ENCODE measurements around the gene NFAT5.
"Not testable (repeated sequence)": the region's sequence is repeated elsewhere in the genome, so short reads cannot be mapped to it uniquely, and the experiment has no call there.

Gene NFAT5

DNA sequence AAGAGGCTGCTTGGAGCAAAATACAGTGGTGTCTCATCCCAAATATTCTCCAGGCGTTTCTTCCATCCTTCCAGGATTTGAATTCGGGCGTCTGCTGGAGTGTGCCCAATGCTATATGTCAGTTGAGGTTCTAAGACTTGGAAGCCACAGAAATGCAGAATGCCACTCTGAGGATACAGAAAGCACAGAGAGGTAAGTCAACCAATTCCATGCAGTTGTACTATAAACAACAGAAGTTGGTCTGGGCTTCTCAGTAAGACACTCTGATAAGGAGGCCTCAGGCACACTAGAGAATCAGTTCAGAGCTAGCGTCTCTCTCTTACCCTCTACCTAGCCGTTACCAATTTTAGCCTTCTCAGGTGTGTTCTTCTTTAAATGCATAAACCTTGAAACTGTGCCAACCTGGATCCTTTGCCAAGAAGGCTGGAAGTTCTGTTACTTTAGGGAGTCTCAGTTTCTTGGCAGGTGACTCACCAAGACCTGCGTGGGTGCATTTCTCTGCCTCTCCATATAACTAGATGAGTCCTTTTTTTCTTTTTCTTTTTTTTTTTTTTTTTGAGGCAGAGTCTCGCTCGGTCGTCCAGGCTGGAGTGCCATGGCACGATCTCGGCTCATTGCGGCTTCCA is 145.5 kb downstream of the NFAT5 start:
- no peak for DNase-seq

DNA sequence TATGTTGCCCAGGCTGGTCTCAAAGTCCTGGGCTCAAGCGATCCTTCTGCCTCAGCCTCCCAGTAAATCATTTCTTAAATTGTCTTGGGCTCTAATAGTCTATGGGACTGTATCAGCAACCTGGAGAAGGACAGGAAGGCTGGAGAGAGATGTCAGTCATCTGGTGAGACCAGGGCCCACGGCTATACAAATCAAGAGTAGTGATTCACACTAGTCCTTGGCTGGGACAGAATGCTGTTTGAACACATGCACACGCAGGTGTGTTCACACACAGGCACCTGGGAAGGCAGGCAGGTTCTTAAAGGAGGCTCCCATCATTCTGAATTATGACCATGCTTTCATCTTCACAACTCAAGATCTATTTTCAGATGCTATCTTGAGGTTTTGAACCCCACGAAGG is 146.5 kb downstream of the NFAT5 start:
- DNase-seq = no peak

- DNase-seq = no peak
Observed at GRCh38 chr16:69712914-69713581, 147.3 kb downstream of the NFAT5 start.

DNA sequence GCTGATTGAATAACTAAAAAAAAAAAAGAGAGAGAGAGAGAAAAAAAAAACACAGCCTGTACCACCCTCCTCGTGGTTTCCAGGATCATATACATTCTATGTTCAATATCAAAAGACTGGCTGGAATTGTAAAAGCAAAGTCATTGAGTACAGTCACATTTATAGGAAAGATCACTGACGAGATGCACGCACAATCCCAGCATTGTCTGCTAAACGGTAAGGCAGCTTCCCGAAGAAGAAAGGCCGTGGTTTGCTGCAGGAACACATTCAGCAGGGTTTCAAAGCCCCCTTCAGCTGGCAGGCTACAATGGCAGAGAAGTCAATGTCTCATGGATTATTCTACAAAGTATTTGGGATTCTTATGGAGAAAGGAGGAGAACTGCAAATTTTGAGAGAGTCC is 151.3 kb downstream of the NFAT5 start:
- DNase-seq = no peak

- DNase-seq = no peak
Observed at GRCh38 chr16:69718111-69718764, 152.5 kb downstream of the NFAT5 start.

DNA sequence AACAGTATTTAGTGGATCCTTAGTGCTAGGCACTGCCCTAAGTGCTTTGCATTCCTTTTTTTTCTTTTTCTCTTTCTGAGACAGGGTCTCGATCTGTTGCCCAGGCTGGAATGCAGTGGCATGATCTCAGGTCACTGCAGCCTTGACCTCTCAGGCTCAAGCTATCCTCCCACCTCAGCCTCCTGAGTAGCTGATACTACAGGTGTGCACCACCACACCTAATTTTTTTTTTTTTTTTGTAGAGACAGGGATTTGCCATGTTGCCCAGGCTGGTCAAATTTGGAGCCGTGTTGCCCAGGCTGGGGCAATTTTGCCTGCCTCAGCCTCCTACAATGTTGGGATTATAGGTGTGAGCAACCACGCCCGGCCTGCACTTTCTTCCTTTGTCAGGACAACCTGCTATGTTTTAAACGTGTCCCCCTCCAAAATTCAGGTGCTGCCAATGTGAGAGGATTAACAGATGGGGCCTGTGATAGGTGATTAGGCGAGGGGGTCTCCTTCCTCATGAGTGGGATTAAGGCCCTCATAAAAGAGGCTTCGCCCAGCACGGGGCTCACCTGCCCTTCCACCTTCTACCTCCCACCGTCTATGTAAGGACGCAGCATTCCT is 155.2 kb downstream of the NFAT5 start:
- no peak for DNase-seq

DNA sequence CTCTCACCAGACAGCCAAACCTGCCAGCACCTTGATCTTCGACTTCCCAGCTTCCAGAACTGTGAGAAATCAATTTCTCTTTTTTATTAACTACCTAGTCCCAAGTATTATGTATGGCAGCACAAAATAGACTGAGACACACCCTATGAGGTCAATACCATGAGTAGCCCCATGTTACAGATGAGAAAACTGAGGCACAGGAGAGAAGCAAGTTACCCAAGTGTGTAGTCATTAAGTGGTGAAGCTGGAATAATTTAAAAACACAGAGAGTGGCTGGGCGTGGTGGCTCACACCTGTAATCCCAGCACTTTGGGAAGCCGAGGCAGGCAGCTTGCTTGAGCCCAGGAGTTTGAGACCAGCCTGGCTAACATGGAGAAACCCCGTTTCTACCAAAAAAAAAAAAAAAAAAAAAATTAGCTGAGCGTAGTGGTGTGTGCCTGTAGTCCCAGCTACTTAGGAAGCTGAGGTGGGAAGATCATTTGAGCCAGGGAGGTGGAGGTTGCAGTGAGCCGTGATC is 155.7 kb downstream of the NFAT5 start:
- no peak for DNase-seq

DNA sequence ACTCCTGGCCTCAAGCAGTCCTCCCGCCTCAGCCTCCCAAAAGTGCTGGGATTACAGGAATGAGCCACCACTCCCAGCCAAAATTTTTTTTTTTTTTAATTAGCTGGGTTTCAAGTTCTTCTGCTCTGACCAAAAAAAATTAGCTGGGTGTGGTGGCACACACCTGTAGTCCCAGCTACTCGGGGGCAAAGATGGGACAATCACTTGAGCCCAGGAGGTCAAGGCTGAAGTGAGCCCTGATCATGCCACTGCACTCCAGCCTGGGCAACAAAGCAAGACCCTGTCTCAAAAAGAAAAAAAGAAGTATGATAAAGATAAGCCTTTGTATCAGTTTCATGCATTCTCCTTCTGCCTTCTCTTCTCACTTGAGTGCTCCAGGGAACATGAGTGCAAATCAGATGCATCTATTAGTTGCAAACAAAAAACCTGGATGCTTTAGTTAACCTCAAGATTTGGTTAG is 158.7 kb downstream of the NFAT5 start:
- DNase-seq = no peak

DNA sequence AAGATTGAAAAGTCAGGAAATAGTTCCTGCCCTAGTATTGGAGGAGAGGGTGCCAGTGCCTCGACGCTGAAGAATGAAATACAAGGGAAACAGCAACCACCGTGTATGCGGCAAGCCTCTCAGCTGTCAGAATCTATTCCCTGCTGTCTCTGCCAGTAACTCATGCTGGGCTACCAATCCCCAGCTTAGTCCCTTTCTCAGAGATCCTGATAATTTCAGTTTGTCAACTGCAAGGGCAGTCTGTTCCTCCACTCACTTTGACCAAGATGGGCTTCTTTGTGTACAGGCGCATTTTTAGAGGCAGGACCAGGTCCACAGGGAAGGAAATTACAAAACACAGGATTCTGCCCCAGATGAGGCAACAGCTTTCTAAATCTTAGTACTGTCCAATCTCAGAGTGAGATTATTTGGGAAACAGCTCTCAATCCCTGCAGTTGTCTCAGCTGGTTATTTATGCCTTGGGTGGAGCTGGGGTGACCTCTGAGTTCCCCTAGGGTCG is 159.3 kb downstream of the NFAT5 start:
- DNase-seq = no peak

DNA sequence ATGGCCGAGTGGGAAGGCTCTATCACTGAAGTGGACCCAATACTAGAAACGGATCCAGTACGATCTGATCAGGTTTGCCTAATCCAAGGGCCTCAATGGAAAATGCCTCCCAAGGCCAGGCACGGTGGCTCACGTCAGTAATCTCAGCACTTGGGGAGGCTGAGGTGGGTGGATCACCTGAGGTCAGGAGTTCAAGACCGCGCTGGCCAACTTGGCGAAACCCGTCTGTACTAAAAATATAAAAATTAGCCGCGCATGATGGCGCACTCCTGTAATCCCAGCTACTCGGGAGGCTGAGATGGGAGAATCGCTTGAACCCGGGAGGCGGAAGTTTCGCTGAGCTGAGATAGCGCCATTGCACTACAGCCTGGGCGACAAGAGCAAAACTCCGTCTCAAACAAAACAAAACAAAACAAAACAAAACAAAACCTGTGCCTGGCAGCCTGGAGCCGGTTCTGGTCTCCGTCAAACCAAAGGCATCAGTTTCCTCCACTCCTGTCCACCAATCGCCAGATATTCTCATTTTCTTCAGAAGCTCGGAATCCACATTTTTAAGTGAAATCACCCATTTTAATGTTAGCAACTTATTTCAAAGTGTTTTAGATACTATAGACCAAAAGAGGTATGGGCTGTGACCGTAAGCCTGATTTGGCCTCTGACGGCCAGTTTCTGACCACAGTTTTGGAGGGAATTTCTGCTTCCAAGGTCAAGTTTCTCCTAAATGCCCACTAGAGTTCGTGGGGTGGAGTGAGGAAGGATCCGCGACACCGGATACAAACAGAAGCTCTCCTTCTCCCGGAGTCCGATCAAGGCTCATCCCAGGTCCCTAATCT is 159.9 kb downstream of the NFAT5 start:
- DNase-seq = no peak

DNA sequence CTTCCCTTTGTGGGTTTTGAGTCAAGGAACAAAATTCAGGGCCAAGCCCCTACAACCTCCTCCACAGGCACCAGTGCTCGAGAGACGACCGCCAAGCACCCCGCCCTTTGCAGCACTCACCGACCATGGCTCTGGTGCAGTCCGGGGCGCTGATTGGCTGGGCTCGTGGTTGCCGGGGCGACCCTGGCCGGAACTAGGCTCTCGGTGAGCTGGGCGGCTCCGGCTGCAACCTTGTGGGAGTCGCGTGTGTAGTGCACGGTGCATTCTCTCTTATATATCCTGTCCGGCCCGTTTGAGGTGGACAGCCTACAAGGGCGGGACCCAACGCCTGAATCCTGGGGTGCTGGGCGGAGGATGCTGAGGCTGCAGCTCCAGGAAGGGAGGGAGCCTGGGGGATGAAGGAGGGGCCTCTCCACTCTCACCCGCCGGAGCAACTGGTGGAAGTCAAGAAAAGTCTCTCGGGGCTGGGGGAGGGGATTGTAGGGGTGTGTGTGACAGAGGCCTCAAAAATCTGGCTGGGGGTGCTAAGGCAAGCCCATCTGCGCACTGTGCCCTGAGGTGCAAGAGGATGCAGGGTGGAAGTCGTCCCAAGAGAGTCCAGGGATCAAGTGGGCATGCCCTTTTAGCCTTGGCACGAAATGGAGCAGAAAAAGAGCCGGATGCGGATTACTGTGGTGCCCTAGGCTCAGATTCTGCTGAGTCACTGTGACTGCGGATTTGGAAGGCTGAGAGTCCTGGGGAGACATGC is 160.7 kb downstream of the NFAT5 start, which contains the start of gene NQO1:
Gene NQO1, minus strand, starts transcription at position 248 of the 748 bp plus-strand sequence. Its CDS starts 121 bp downstream, at position 127.
- peak; percentile 55 to 94 (median 74) for DNase-seq

DNA sequence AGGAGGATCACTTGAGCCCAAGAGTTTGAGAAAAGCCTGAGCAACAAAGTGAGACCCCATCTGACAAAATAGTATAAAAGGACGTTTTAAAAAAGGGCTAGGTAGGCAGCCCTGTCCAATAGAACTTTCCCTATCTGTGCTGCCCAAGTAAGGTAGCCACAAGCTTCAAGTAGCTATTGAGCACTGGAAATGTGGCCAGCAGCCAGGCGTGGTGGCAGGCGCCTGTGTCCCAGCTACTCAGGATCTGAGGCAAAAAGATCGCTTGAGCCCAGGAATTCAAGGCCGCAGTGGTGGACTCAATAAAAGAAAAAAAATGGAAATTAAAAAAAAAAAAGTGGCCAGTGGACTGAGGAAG is 162.1 kb downstream of the NFAT5 start:
- no peak for DNase-seq

- not testable (repeated sequence) for DNase-seq
Observed at GRCh38 chr16:69729030-69729429, 163.3 kb downstream of the NFAT5 start.

- DNase-seq = not testable (repeated sequence)
Observed at GRCh38 chr16:69731280-69731679, 165.5 kb downstream of the NFAT5 start.

DNA sequence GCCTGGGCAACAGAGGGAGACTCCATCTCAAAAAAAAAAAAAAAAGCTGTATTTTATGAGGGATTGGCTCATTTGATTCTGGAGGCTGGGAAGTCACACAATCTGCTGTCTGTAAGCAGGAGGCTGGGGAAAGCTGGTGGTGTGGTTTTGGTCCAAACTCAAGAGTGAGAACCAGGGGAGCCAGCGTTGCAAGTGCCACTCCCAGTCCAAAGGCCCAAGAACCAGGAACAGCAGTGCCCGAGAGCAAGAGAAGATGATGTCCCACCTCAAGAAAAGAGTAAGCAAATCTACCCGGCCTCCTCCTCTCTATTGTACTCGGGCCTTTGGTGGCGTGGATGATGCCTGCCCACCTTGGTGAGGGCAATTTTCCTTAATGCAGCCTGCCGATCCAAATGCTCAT is 166.3 kb downstream of the NFAT5 start:
- DNase-seq = no peak

GRCh38 chr16:69741519-69741918 is 175.8 kb downstream of the NFAT5 start:
- no peak for DNase-seq

DNA sequence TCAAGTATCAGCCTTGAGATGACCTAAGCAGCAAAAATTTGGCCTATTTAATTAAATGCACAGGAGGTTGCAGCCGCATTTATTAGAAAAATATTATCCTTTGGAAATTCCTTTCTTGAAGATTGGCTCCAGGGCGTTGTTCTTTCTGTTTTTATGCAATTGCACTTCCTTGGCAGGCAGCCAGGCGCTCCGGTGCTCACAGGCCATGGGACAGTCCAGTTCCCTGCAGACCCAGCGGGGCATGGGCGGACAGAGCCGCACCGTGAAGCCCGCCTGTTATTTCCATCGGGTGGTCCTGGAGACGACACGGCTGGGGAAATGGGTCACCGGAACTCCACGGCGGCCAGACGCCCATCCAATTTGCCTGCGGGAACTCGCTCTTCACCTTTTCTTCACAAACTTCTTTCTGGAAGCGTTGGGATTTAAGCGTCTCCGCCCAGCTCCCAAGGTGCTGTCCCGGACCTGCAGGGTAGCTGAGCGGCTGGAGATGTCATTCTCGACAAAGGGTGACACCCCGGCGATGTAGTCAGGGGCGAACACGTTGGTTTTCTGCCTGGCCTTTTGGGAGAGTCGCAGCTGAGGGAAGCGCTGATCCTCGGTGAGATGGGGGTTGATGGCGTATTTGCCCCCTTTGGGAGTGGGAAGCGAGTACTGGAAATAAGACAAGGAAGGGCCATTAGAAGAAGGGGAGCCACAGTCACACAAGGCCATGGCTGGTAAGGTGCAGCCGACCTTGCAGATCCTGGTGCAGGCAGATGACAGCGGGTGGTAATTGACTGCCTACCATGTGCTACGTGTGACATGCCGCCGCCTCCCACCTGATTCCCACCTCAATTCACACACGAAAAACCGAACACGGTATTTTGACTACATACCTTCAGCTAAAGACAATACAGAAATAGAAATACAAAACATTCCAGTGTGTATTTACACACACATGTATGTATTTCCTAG is 176.5 kb downstream of the NFAT5 start:
- DNase-seq = no peak

DNA sequence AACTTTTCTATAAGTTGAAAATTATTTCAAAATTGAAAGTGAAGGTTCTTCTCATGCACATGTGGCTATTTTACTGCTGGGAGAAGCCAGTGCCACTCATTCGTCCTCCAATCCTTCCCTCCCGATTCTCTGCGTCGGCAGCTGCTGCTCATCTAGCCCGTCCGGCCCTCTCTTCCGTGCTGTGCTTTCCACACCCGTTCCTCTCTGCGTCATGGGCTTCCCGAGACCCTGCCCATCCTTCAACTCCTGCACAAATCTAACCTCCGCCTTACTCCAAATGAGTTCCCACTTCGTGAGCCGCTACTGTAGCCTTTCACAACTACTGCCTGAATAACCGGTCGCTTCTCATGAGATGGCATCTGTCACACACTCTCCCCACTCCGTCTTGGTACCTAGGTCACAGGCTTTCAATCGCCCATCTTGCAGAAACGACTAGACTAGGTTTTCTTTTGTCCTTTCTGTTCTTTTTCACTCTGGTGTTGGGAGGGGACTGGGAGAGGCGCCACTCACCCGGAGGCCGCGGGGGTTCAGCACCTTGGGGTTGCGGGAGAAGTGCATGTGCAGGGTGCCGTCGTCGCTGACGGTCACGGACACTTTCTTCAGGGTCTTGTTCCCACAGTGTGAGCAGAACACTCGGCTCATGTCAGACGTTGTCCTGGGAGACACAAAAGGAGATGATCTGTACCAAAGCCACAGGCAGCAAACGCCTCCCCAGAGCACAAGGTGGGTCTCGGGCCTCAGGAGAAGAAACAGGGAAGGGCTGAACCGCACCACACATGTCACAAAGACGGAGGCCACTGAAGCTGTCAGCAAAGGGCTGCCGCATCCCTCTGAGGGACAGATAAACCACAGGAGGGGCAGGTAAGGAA is 178.8 kb downstream of the NFAT5 start:
- DNase-seq = no peak

DNA sequence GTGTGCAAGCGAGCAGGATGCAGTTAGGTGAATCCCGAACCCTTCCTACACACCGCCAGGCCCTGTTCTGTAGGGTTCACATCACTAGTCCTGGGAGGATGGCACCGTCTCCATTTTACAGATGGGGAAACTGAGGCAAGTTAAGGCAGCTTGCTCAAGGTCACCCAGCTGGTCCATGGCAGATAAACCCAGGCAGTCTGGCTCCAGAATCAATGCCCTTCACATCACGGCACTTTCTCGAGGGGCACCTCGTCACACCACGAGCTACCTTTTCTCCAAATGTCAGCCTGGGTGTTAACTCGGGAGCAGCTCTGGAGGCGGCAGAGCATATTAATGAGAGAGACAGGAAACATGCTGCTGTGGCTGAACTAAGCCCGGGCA is 179.5 kb downstream of the NFAT5 start:
- no peak for DNase-seq

Data from T-helper 2 cell (primary cell).